Measurements from ENCODE around the gene HPCAL1. TPM values are rescaled to one million over a fixed set of nuclear protein-coding genes. Genes with fewer than 3 reads are reported as not detected.

HPCAL1 gene
- polyA plus RNA-seq, 3 donors: 82.1 to 99.5 (median 98.0) TPM

DNA sequence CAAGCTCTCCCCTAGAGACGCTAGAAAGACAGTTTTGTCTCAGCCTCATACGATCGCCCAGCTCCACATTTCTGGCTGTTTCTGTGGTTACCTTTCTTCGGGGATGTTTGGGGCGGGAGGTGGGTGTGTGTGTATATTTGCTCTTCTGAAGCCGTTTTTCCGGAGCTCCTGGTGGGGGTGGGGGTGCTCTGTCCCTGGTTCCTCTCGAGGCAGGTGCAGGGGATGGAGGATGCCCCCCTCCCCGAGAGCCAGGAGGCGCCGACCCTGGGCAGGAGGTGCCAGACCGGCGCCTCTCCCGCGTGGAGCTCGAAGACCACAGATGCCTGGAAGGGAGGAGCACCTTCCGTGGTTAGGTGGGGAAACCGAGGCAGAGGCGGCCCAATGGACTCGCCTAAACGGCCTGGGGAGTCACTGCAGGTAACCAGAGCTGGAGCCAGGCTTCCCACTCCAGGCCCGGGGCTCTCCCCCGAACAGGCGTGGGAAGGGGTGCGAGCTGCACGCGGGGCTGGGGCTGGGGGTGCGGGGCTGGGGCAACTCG, 694 bp upstream of the HPCAL1 start:
- peak overlapping the region; percentile 32 to 93 (median 40) for H3K4me3 ChIP-seq (replicated peaks in 1 of 3; ENCODE audit: low read depth in 2 of 3, low read length in 3 of 3)
- intact Hi-C loops (cut with micrococcal nuclease): loop anchor here (2.0 to 10.0 kb wide), 5 partner anchors 17 to 180 kb away; partner anchors contain the start of gene RRM2 (in 2 of the 2)
- Mint-ChIP-seq H3K4me1 (peaks cover 76% of the 10 kb centered on the region), H3K36me3 (peaks cover 12 to 15% of the 10 kb centered on the region in 2 donors), H3K27ac (peak overlapping the region; percentile 73 to 90 (median 85)), H3K4me3 (peak overlapping the region; percentile 51 to 54), H3K27me3 (ENCODE audit: low read depth in 3 of 3) (peaks cover 0 to 5% (median 4%) of the 10 kb centered on the region in 3 donors), H3K9me3 (peaks cover 0 to 9% (median 0%) of the 10 kb centered on the region in 7 donors)
- H3K27ac ChIP-seq (ENCODE audit: low read depth in 1 of 2, low read length in 2 of 2): peak overlapping the region; percentile 87 to 94
- H3K27me3 ChIP-seq (ENCODE audit: control insufficient read depth in 2 of 2, insufficient read depth in 2 of 2, low read length in 2 of 2): no peaks in the 10 kb centered on the region
- peaks cover 41% of the 10 kb centered on the region for H4K20me1 ChIP-seq (ENCODE audit: insufficient read depth, low read length)
- H3K4me2 ChIP-seq (replicated peaks; ENCODE audit: extremely low read depth, low read length, poor library complexity, severe bottlenecking): peak overlapping the region; percentile 99
- H3K36me3 ChIP-seq (replicated peaks in 1 of 2; ENCODE audit: control insufficient read depth in 1 of 2, insufficient read depth in 2 of 2, low read length in 2 of 2): no peaks in the 10 kb centered on the region
- peak overlapping the region; percentile 82 for H3K9ac ChIP-seq (ENCODE audit: insufficient read depth, low read length, poor library complexity, severe bottlenecking)
- TF ChIP-seq, protein P1, sequence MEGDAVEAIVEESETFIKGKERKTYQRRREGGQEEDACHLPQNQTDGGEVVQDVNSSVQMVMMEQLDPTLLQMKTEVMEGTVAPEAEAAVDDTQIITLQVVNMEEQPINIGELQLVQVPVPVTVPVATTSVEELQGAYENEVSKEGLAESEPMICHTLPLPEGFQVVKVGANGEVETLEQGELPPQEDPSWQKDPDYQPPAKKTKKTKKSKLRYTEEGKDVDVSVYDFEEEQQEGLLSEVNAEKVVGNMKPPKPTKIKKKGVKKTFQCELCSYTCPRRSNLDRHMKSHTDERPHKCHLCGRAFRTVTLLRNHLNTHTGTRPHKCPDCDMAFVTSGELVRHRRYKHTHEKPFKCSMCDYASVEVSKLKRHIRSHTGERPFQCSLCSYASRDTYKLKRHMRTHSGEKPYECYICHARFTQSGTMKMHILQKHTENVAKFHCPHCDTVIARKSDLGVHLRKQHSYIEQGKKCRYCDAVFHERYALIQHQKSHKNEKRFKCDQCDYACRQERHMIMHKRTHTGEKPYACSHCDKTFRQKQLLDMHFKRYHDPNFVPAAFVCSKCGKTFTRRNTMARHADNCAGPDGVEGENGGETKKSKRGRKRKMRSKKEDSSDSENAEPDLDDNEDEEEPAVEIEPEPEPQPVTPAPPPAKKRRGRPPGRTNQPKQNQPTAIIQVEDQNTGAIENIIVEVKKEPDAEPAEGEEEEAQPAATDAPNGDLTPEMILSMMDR (IDR thresholded peaks at IDR 0.05): no peak
- H3K4me1 ChIP-seq (ENCODE audit: control insufficient read depth in 1 of 2, insufficient read depth in 2 of 2, low read length in 2 of 2): peaks cover 64 to 92% of the 10 kb centered on the region in 2 donors
- H3K79me2 ChIP-seq (ENCODE audit: insufficient read depth, low read length): peaks cover 43% of the 10 kb centered on the region
- DNase-seq: no peak
- H3K9me3 ChIP-seq (replicated peaks in 1 of 2; ENCODE audit: control insufficient read depth in 1 of 2, insufficient read depth in 1 of 2, low read length in 2 of 2): no peaks in the 10 kb centered on the region
- peak overlapping the region; percentile 61 for H2AFZ ChIP-seq (ENCODE audit: insufficient read depth, low read depth, low read length, poor library complexity, severe bottlenecking)
- 7% methylated on average over 21 of the region's 29 CpGs for WGBS (ENCODE audit: insufficient coverage)

GRCh38 chr2:10303181-10303693, 533 bp downstream of the HPCAL1 start:
- peak overlapping the region; percentile 71 to 95 (median 92) for H3K27ac Mint-ChIP-seq
- TF ChIP-seq, protein P1 (IDR thresholded peaks at IDR 0.05): no peak
- H3K9me3 ChIP-seq (replicated peaks in 1 of 2; ENCODE audit: control insufficient read depth in 1 of 2, insufficient read depth in 1 of 2, low read length in 2 of 2): no peaks in the 10 kb centered on the region
- peak overlapping the region; percentile 82 for H3K9ac ChIP-seq (ENCODE audit: insufficient read depth, low read length, poor library complexity, severe bottlenecking)
- peaks cover 0 to 9% (median 0%) of the 10 kb centered on the region in 7 donors for H3K9me3 Mint-ChIP-seq
- intact Hi-C loops (cut with micrococcal nuclease): loop anchor here (2.0 to 10.0 kb wide), 4 partner anchors 20 to 181 kb away; partner anchors contain the start of gene RRM2 (in 2 of the 2)
- H3K4me3 Mint-ChIP-seq: peak overlapping the region; percentile 98 to 100
- H3K4me1 Mint-ChIP-seq: peaks cover 76% of the 10 kb centered on the region
- H2AFZ ChIP-seq (ENCODE audit: insufficient read depth, low read depth, low read length, poor library complexity, severe bottlenecking): peak overlapping the region; percentile 62
- under 1% methylated on average over 48 of the region's 48 CpGs for WGBS (ENCODE audit: insufficient coverage)
- peaks cover 54% of the 10 kb centered on the region for H4K20me1 ChIP-seq (ENCODE audit: insufficient read depth, low read length)
- DNase-seq: no peak
- H3K36me3 ChIP-seq (replicated peaks in 1 of 2; ENCODE audit: control insufficient read depth in 1 of 2, insufficient read depth in 2 of 2, low read length in 2 of 2): no peaks in the 10 kb centered on the region
- H3K27me3 ChIP-seq (ENCODE audit: control insufficient read depth in 2 of 2, insufficient read depth in 2 of 2, low read length in 2 of 2): no peaks in the 10 kb centered on the region
- H3K27me3 Mint-ChIP-seq (ENCODE audit: low read depth in 3 of 3): peaks cover 0 to 5% (median 4%) of the 10 kb centered on the region in 3 donors
- peak overlapping the region; percentile 38 to 87 for H3K27ac ChIP-seq (ENCODE audit: low read depth in 1 of 2, low read length in 2 of 2)
- H3K36me3 Mint-ChIP-seq: peaks cover 12 to 18% of the 10 kb centered on the region in 2 donors
- peak overlapping the region; percentile 79 to 93 (median 84) for H3K4me3 ChIP-seq (replicated peaks in 1 of 3; ENCODE audit: low read depth in 2 of 3, low read length in 3 of 3)
- peaks cover 62 to 92% of the 10 kb centered on the region in 2 donors for H3K4me1 ChIP-seq (ENCODE audit: control insufficient read depth in 1 of 2, insufficient read depth in 2 of 2, low read length in 2 of 2)
- peaks cover 56% of the 10 kb centered on the region for H3K79me2 ChIP-seq (ENCODE audit: insufficient read depth, low read length)
- H3K4me2 ChIP-seq (replicated peaks; ENCODE audit: extremely low read depth, low read length, poor library complexity, severe bottlenecking): peak overlapping the region; percentile 99
